Panc1 (cell line): ENCODE data around the gene PPIL1. TPM values are rescaled to one million over a fixed set of nuclear protein-coding genes. Genes with fewer than 3 reads are reported as not detected.

Experiments used
- ATAC-seq: fragments of 200-7000 bp; cut with Tn5 transposase; 2 replicates; pipeline ENCODE4 v1.9.1; 2020; ENCODE audit warnings: mild to moderate bottlenecking, moderate library complexity
- BruUV-seq: library from RNA; stranded (reverse); fragments of 400-500 nt; replicated peaks from 2 replicates; lab custom pipeline; 2021; lab: Mats Ljungman, UMichigan
- CTCF ChIA-PET: fragments of 300-600 bp; sonication (Branson Sonifier 250); formaldehyde crosslinking; loops from one replicate; lab custom pipeline; 2022; ENCODE audit warnings: antibody characterized with exemption; lab: Charles Lee
- POLR2A ChIA-PET: fragments of 300-600 bp; sonication (Branson Sonifier 250); formaldehyde crosslinking; loops from one replicate; lab custom pipeline; 2022; ENCODE audit warnings: antibody characterized with exemption; lab: Charles Lee
- DNase-seq: peaks from one replicate; pipeline ENCODE4 v3.0.0-alpha.2; 2010; ENCODE audit warnings: low read depth, low spot score
- H3K27ac ChIP-seq: 2 replicates; pipeline ENCODE4 v1.5.1; 2011; ENCODE audit warnings: mild to moderate bottlenecking, low read length, inconsistent platforms
- H3K27me3 ChIP-seq: fragments of 200-500 bp; sonication (Bioruptor generic); 2 replicates; pipeline ENCODE4 v1.6.0; 2014; ENCODE audit warnings: low read length, inconsistent platforms; ENCODE audit not compliant: control insufficient read depth, insufficient read depth
- H3K36me3 ChIP-seq: fragments of 200-500 bp; sonication (Bioruptor generic); 2 replicates; pipeline ENCODE4 v1.5.1; 2014; ENCODE audit warnings: inconsistent platforms, mild to moderate bottlenecking, low read length, moderate library complexity; ENCODE audit not compliant: control insufficient read depth, insufficient read depth
- H3K4me1 ChIP-seq: 2 replicates; pipeline ENCODE4 v1.5.1; 2011; ENCODE audit warnings: inconsistent platforms, mild to moderate bottlenecking, low read length, moderate library complexity; ENCODE audit not compliant: control insufficient read depth, insufficient read depth
- H3K4me3 ChIP-seq, 2 experiments: 2 replicates each; pipeline ENCODE4 v1.5.1; 2011 to 2012; ENCODE audit warnings: low read depth in 2 of 2, low read length in 2 of 2, mild to moderate bottlenecking in 2 of 2, inconsistent platforms in 1 of 2, moderate library complexity in 1 of 2
- H3K9me3 ChIP-seq: fragments of 200-500 bp; sonication (Bioruptor generic); 2 replicates; pipeline ENCODE4 v1.5.1; 2014; ENCODE audit warnings: low read depth, mild to moderate bottlenecking, inconsistent platforms, low read length, moderate library complexity; ENCODE audit not compliant: control insufficient read depth, insufficient read depth
- POLR2AphosphoS5 ChIP-seq: IDR thresholded peaks from 2 replicates; pipeline ENCODE4 v1.6.1; 2012; ENCODE audit warnings: mild to moderate bottlenecking, low read depth, low read length, moderate library complexity
- REST ChIP-seq, 2 experiments: IDR thresholded peaks; 2 replicates each; pipeline ENCODE4 v1.6.1; 2011 to 2012; ENCODE audit warnings: low read depth in 2 of 2, control low read depth in 1 of 2, low read length in 1 of 2, mild to moderate bottlenecking in 1 of 2, moderate library complexity in 1 of 2; ENCODE audit not compliant: insufficient read depth in 1 of 2
- SIN3A ChIP-seq: IDR thresholded peaks from 2 replicates; pipeline ENCODE4 v1.6.1; 2012; ENCODE audit warnings: low read depth, mild to moderate bottlenecking, low read length, moderate library complexity, borderline replicate concordance; ENCODE audit not compliant: insufficient read depth
- TCF7L2 ChIP-seq: IDR thresholded peaks from 2 replicates; pipeline ENCODE4 v1.6.1; 2011; ENCODE audit warnings: mild to moderate bottlenecking, low read depth, low read length, inconsistent platforms
- in situ Hi-C: cut with HindIII; loops from 2 replicates; pipeline ENCODE4 v1.10.0; 2016; ENCODE audit warnings: low sequenced_read_pairs, low pct_unique_long_range_greater_than_20kb
- intact Hi-C: fragments of 100-400 bp; cut with micrococcal nuclease; formaldehyde crosslinking; loops from one replicate; pipeline ENCODE4 v1.10.0; 2022; ENCODE audit not compliant: unreplicated experiment
- total RNA-seq: library from RNA; stranded (reverse); gene quantifications from one replicate; pipeline ENCODE4 v1.2.1, GENCODE V29; 2021; ENCODE audit not compliant: unreplicated experiment
- TF ChIP-seq, protein P1 (sequence below): fragments of 450-650 bp; IDR thresholded peaks from 2 replicates; pipeline ENCODE4 v1.5.1; 2017; ENCODE audit warnings: mild to moderate bottlenecking

The PPIL1 gene
- total RNA-seq, 1 experiment from 2014 or later = 44.1 TPM

DNA sequence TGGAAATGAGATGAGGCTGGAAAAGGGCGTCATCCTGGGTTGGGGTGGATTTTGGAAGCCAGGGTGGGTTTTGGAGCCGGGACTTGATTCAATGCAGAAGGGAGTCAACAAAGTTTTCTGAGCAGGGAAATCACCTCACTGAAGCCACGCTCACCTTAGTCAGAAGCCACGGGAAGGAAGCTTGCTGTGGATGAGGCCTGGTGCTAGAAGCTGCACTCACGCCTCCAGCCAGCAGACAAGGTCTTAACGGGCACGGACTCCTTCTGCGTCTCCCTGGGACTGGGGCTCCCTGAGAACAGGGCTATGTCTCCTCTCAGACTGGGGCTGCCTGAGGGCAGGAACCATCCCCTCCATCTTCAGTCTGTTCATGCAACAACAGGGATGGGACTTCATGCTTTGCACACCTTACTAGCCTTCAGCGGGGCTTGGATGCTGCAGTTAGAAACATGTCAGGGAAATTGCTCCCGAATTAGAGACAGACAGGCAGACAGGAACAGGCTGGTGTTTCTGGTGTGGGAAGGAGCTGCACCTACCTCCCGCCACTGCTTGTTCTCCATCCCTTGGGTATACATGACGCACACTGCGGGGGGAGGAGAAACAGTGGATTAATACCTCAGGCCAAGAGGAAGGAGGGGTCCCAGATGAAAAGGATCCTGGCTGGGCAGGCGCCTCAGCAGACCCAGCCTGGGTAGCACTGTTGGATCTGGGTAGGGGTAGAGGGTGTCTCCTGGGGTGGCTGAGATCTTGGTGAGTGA is 52.8 kb downstream of the PPIL1 start:
- no peak overlapping the region for H3K4me3 ChIP-seq
- POLR2A ChIA-PET = no interaction called here
- no peaks in the 10 kb centered on the region for H3K4me1 ChIP-seq
- ATAC-seq (no peak), DNase-seq (no peak)
- in situ Hi-C loops = no loop called here
- no TSS peak for BruUV-seq
- intact Hi-C loops = no loop called here
- H3K36me3 ChIP-seq = no peaks in the 10 kb centered on the region
- no peaks in the 10 kb centered on the region for H3K27me3 ChIP-seq
- no peak overlapping the region for H3K27ac ChIP-seq
- H3K9me3 ChIP-seq = no peaks in the 10 kb centered on the region
- CTCF ChIA-PET = no interaction called here
- no peak for TF ChIP-seq TCF7L2
- no peak for TF ChIP-seq SIN3A
- no peak for TF ChIP-seq POLR2AphosphoS5
- TF ChIP-seq REST (IDR thresholded peaks at IDR 0.05; ENCODE audit: insufficient read depth in 1 of 2, low read depth in 2 of 2, low read length in 1 of 2) = no peak
- TF ChIP-seq, protein P1, sequence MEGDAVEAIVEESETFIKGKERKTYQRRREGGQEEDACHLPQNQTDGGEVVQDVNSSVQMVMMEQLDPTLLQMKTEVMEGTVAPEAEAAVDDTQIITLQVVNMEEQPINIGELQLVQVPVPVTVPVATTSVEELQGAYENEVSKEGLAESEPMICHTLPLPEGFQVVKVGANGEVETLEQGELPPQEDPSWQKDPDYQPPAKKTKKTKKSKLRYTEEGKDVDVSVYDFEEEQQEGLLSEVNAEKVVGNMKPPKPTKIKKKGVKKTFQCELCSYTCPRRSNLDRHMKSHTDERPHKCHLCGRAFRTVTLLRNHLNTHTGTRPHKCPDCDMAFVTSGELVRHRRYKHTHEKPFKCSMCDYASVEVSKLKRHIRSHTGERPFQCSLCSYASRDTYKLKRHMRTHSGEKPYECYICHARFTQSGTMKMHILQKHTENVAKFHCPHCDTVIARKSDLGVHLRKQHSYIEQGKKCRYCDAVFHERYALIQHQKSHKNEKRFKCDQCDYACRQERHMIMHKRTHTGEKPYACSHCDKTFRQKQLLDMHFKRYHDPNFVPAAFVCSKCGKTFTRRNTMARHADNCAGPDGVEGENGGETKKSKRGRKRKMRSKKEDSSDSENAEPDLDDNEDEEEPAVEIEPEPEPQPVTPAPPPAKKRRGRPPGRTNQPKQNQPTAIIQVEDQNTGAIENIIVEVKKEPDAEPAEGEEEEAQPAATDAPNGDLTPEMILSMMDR = no peak

GRCh38 chr6:36820700-36821580 is 53.7 kb downstream of the PPIL1 start:
- H3K4me3 ChIP-seq = no peak overlapping the region
- DNase-seq = no peak

More at GRCh38 chr6:36820700-36821580, 53.7 kb downstream of the PPIL1 start:
- ATAC-seq = no peak
- Histone ChIP-seq H3K4me1 (no peaks in the 10 kb centered on the region), H3K36me3 (no peaks in the 10 kb centered on the region), H3K9me3 (no peaks in the 10 kb centered on the region), H3K27ac (no peak overlapping the region), H3K27me3 (no peaks in the 10 kb centered on the region)
- no TSS peak for BruUV-seq
- intact Hi-C loops (no loop called here), in situ Hi-C loops (no loop called here)
- TF ChIP-seq POLR2AphosphoS5 (no peak), TCF7L2 (no peak), SIN3A (no peak), REST (IDR thresholded peaks at IDR 0.05; ENCODE audit: insufficient read depth in 1 of 2, low read depth in 2 of 2, low read length in 1 of 2) (no peak)
- TF ChIP-seq, protein P1 = no peak
- ChIA-PET CTCF (interaction anchor here (0.7 kb wide), 1 partner anchor 434 kb away, joined by 9 read pairs; no protein-coding TSS in a partner anchor), POLR2A (no interaction called here)
